GM15510 (cell line): ENCODE results near the gene GRIP1.

Experiments
- POLR2A ChIP-seq: IDR thresholded peaks from 3 replicates; pipeline ENCODE4 v1.6.1; 2011; ENCODE audit warnings: borderline replicate concordance; ENCODE audit not compliant: insufficient read length; ENCODE audit errors: extremely low read depth

The GRIP1 gene

GRCh38 chr12:66502911-66503310, 176.0 kb downstream of the GRIP1 start:
- no peak for TF ChIP-seq POLR2A

GRCh38 chr12:66500841-66501240, 178.0 kb downstream of the GRIP1 start:
- TF ChIP-seq POLR2A = no peak

- no peak for TF ChIP-seq POLR2A
These were observed 178.8 kb downstream of the GRIP1 start for GRCh38 chr12:66500091-66500490.

DNA sequence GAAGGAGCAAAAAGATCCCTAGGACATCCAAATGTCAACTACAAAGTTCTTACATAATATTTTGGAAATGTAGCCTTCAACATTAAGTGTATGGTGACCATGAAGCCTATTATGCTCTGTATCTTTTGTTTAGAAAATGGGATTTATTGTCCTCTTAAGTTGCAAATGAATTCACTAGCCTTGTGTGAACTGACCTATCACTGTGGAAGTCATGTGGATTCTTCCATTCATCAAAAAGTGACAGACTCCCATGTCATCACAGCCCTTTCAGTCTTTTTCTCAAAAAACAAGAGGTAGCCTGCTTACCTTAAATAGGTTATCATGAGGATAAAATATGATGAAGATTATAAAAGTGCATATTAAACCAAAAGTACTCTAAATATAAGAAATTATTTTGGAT, 179.9 kb downstream of the GRIP1 start:
- no peak for TF ChIP-seq POLR2A

- TF ChIP-seq POLR2A = no peak
These were observed 181.6 kb downstream of the GRIP1 start for GRCh38 chr12:66497008-66497897.

- no peak for TF ChIP-seq POLR2A
These were observed 182.3 kb downstream of the GRIP1 start for GRCh38 chr12:66496595-66496994.

GRCh38 chr12:66495709-66496108, 183.2 kb downstream of the GRIP1 start:
- no peak for TF ChIP-seq POLR2A

- no peak for TF ChIP-seq POLR2A
These were observed 185.1 kb downstream of the GRIP1 start for GRCh38 chr12:66493819-66494218.

GRCh38 chr12:66491853-66492252, 187.0 kb downstream of the GRIP1 start:
- TF ChIP-seq POLR2A = no peak

GRCh38 chr12:66482351-66483203, 196.3 kb downstream of the GRIP1 start:
- no peak for TF ChIP-seq POLR2A

DNA sequence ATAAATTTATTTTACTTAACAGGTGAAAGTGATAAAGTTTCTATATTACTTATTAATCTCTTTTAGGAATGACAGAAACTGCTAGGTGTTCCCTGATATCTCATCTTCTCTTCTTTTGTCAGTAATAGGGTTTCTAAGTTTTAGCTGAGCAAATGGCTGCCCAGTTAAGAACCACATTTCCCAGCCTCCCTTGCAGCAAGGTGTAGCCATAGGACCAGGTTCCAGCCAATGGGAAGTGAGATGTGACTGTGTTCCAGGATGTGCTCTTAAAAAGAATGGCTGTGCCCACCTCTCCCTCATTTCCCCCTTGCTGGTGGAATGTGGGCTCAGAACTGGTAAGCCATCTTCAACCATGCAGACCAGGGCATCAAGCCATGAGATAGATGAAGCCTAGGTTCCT, 210.9 kb downstream of the GRIP1 start:
- TF ChIP-seq POLR2A = no peak

DNA sequence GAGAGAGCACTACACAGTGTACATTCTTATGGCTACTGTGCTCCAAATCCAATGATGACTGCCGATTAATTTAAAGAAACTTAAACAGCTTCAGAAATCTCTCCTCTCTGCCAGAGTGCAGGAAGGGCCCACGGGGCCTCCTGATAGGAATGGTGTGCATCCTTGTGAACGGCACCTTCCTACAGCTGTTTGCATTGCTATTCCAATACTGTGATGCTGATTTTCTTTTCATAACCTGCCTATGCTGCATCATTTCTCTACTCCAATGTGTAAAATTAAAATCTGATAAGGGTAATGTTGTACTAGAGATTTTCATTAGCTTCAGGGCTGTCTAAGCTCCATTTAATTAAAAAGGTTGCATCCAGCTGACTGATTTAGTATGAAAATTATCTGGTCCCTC, 217.5 kb downstream of the GRIP1 start:
- no peak for TF ChIP-seq POLR2A

GRCh38 chr12:66459944-66460482, 218.9 kb downstream of the GRIP1 start:
- TF ChIP-seq POLR2A = no peak

DNA sequence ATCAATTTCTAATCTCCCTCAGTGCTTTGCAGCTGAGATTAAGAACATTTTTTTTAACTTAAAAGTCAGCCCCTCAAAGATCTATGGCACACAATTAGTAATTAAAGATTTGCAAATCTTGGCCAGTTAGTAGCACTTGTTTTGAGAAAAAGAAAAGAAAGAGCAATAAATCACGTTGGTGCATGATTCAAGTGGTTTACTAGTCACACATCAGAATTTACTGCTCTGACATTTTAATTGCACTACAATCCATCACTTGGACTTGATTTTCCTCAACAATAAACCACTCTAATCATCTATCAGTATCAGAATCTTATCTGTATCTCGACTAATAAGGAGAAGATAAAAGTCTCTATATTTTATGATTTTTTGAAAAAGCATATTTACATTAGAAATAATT, 222.3 kb downstream of the GRIP1 start:
- TF ChIP-seq POLR2A = no peak

GRCh38 chr12:66453844-66454243, 225.0 kb downstream of the GRIP1 start:
- no peak for TF ChIP-seq POLR2A
